Karpas-422 (cell line): ENCODE results near the gene SNRPB2. TPM values are rescaled to one million over a fixed set of nuclear protein-coding genes. Genes with fewer than 3 reads are reported as not detected.

ENCODE experiments used
- DNase-seq: peaks from one replicate; pipeline ENCODE4 v3.0.0-alpha.2; 2015
- H2AFZ ChIP-seq: fragments of 200-600 bp; sonication (generic); 2 replicates; pipeline ENCODE4 v1.6.1; 2014; ENCODE audit warnings: antibody characterized with exemption, low read length, mixed read lengths
- H3K27ac ChIP-seq: fragments of 200-600 bp; sonication (generic); 2 replicates; pipeline ENCODE4 v1.5.1; 2014; ENCODE audit warnings: mild to moderate bottlenecking, low read length, moderate library complexity
- H3K27me3 ChIP-seq: fragments of 200-600 bp; sonication (generic); 2 replicates; pipeline ENCODE4 v1.6.1; 2014; ENCODE audit warnings: low read length, mixed read lengths
- H3K36me3 ChIP-seq: fragments of 200-600 bp; sonication (generic); 2 replicates; pipeline ENCODE4 v1.6.1; 2014; ENCODE audit warnings: low read length, mixed read lengths; ENCODE audit not compliant: insufficient read depth
- H3K4me1 ChIP-seq: fragments of 200-600 bp; sonication (generic); 2 replicates; pipeline ENCODE4 v1.6.1; 2014; ENCODE audit warnings: mild to moderate bottlenecking, low read length, mixed read lengths
- H3K4me2 ChIP-seq: fragments of 200-600 bp; sonication (generic); 2 replicates; pipeline ENCODE4 v1.6.1; 2014; ENCODE audit warnings: low read length, low read depth, mild to moderate bottlenecking; ENCODE audit not compliant: poor library complexity, severe bottlenecking
- H3K4me3 ChIP-seq: fragments of 200-600 bp; sonication (generic); 2 replicates; pipeline ENCODE4 v1.5.1; 2014; ENCODE audit warnings: mild to moderate bottlenecking, antibody characterized with exemption, low read length, mixed read lengths
- H3K79me2 ChIP-seq: fragments of 200-600 bp; sonication (generic); 2 replicates; pipeline ENCODE4 v1.6.1; 2014; ENCODE audit warnings: mild to moderate bottlenecking, low read length, mixed read lengths
- H3K9ac ChIP-seq: fragments of 200-600 bp; sonication (generic); 2 replicates; pipeline ENCODE4 v1.6.0; 2014; ENCODE audit warnings: low read length
- H3K9me2 ChIP-seq: fragments of 200-600 bp; sonication (generic), shearing (Covaris generic); replicated peaks from 2 replicates; pipeline ENCODE4 v1.6.0; 2014; ENCODE audit warnings: mild to moderate bottlenecking, low read length, moderate library complexity; ENCODE audit not compliant: insufficient read depth
- H3K9me3 ChIP-seq: fragments of 300-700, 200-600 bp; sonication (generic); 2 replicates; pipeline ENCODE4 v1.6.1; 2014; ENCODE audit warnings: low read length, mixed read lengths
- H4K20me1 ChIP-seq: fragments of 200-600 bp; sonication (generic); 2 replicates; pipeline ENCODE4 v1.6.1; 2014; ENCODE audit warnings: mild to moderate bottlenecking, antibody characterized with exemption, low read length, low read depth; ENCODE audit not compliant: insufficient read depth
- small RNA-seq: library from RNA; depleted of rRNA; stranded (forward); fragments of <200 nt; gene quantifications from one replicate; pipeline ENCODE3, GENCODE V24; 2014
- total RNA-seq: library from RNA; depleted of rRNA; stranded (reverse); fragments of >200 nt; shearing (Covaris generic); gene quantifications from 2 replicates; pipeline ENCODE4 v1.2.3, GENCODE V29; 2014; ENCODE audit warnings: low replicate concordance; rRNA removed

The SNRPB2 gene
- total RNA-seq, 1 experiment from 2014 or later: 94.6 TPM

DNA sequence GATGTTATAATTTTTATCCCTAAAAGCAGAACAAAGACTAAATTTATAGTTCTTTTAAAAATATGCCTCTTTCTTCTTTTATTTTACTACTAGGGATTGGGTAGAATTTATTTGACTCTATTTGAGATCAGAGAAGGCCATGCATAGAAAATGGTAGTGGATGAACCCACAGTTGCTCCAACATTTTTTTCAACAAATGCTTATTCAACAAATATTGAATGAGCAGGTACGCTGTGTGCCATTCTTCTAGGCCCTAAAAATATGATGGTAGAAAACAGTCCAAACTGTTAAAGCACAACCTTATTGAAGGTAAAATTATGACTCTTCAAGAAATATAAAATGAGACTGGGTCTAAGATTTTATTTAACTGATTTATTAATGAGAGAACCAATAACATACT, 48.3 kb downstream of the SNRPB2 start:
- no peak overlapping the region for H3K4me3 ChIP-seq
- no peaks in the 10 kb centered on the region for H3K79me2 ChIP-seq
- no peaks in the 10 kb centered on the region for H4K20me1 ChIP-seq
- no peak overlapping the region for H3K4me2 ChIP-seq
- no peaks in the 10 kb centered on the region for H3K36me3 ChIP-seq
- DNase-seq: no peak
- no peaks in the 10 kb centered on the region for H3K9me3 ChIP-seq
- H3K27ac ChIP-seq: no peak overlapping the region
- no peak overlapping the region for H3K9ac ChIP-seq
- H3K4me1 ChIP-seq: no peaks in the 10 kb centered on the region
- no peak overlapping the region for H2AFZ ChIP-seq
- H3K9me2 ChIP-seq: no peaks in the 10 kb centered on the region
- H3K27me3 ChIP-seq: no peaks in the 10 kb centered on the region

DNA sequence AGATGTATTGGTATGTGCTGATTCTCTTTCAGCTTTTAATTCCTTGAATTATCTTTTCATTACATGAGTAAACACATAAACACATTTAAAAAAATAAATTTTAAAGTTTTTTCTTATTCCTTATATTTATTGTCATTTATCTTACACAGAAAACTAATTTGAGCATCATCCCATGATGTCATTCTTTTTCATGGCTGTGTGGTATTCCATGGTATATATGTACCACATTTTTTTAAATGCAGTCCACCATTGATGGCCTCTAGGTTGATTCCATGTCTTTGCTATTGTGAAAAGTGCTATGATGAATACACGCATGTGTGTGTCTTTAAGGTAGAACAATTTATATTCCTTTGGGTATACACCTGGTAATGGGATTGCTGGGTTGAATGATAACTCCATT, 51.7 kb downstream of the SNRPB2 start:
- H3K9ac ChIP-seq: no peak overlapping the region
- H3K4me1 ChIP-seq: no peaks in the 10 kb centered on the region
- no peaks in the 10 kb centered on the region for H3K9me3 ChIP-seq
- H3K27me3 ChIP-seq: no peaks in the 10 kb centered on the region
- no peak overlapping the region for H3K4me2 ChIP-seq
- no peak overlapping the region for H3K27ac ChIP-seq
- H4K20me1 ChIP-seq: no peaks in the 10 kb centered on the region
- no peak for DNase-seq
- no peak overlapping the region for H3K4me3 ChIP-seq
- H2AFZ ChIP-seq: no peak overlapping the region
- H3K79me2 ChIP-seq: no peaks in the 10 kb centered on the region
- H3K9me2 ChIP-seq: no peaks in the 10 kb centered on the region
- H3K36me3 ChIP-seq: no peaks in the 10 kb centered on the region

DNA sequence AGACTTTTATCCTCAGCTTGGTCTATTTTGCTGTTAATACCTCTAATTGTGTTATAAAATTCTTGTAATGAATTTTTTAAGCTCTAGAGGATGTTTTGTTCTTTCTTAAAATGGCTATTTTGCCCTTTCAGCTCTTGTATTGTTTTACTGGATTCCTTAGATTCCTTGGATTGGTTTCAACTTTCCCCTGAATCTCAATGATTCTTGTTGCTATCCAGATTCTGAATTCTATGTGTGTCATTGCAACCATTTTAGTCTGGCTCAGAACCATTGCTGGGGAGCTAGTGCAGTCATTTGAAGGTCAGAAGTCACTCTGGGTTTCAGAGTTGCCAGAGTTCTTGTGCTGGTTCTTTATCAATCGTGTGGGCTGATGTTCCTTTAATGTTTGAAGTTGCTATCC, 55.4 kb downstream of the SNRPB2 start:
- no peak overlapping the region for H3K27ac ChIP-seq
- H3K9me3 ChIP-seq: no peaks in the 10 kb centered on the region
- H3K9ac ChIP-seq: no peak overlapping the region
- no peaks in the 10 kb centered on the region for H3K36me3 ChIP-seq
- no peaks in the 10 kb centered on the region for H3K79me2 ChIP-seq
- H3K4me2 ChIP-seq: no peak overlapping the region
- H3K4me1 ChIP-seq: no peaks in the 10 kb centered on the region
- H3K27me3 ChIP-seq: no peaks in the 10 kb centered on the region
- H3K4me3 ChIP-seq: no peak overlapping the region
- DNase-seq: no peak
- H4K20me1 ChIP-seq: no peaks in the 10 kb centered on the region
- H3K9me2 ChIP-seq: no peaks in the 10 kb centered on the region
- no peak overlapping the region for H2AFZ ChIP-seq

Small RNA genes within 50 kb of the gene (small RNA-seq; reads per million reads assigned to genes)
- not detected for gene AL135938.1

Other genes with a start within 250 kb of the SNRPB2 start
- 6.1 and 8.4 TPM in 2 replicates for gene KIF16B, start 156.6 kb upstream of the SNRPB2 start, total RNA-seq
- gene OTOR, start 18.3 kb downstream of the SNRPB2 start, total RNA-seq: not detected in 2 replicates